GM18873 (cell line): ENCODE measurements around the gene LMF1.

ENCODE experiments used
- ATAC-seq: cut with Tn5 transposase; IDR thresholded peaks from one replicate; pipeline ENCODE4 v1.9.1; 2021; ENCODE audit warnings: mild to moderate bottlenecking, moderate library complexity, moderate number of reproducible peaks; ENCODE audit not compliant: unreplicated experiment, low FRiP score

The LMF1 gene

DNA sequence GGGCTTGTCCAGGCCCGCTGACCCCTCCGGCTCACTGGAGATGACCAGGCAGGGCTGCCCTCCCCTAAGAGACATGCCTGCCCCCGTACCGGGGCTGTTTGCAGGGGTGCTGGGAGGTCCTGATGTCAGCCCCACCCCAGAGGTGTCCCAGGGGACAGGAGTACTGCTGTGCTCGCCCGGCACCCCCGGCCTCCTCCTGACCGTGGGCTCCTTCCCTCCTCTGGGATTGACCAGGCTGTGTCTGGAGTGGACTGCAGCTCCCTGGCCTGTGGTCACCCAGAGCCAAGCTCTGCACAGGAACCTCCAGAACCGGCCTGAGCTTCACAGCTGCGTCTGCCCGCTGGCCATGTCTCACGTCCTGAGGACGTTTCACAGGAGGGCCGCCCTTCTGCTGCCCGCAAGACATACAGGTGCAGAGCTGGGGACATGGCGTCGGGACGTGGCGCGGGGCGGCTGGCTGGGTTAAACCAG is 53.2 kb downstream of the LMF1 start:
- no peak for ATAC-seq

DNA sequence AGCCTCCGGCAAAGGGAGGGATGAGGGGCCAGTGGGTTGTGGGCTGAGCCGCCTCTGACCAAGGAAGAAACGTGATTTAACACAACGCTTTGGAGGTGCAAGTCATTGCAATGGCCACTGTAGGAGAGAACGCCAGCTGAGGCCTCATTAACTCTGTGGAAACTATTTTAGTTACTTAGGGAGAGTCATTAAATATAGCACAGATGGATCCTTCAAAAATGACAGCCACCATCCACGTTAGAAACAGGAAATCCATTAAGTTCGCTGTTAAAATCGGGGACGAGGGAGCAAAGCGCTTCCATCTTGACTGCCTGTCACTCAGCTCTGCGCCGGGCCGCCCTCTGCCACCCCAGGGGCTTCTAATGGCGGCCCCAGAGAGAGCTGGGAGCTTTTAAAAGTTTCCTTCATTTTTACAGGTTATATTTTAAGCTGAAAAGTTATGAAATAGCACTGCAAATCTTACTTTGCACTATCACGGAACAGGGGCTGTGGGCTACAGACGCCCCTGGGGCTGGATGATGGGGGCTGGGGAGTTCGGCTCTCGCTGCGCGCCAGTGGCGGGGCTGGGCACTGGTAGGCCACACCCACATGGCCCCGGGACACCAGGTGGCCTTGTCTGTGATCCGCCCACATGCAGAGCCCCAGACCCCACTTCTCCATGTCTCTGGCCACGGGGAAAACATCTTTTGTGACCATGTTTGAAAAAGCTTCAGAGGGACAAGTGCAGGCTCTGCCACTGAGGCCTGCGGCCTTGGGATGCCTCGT is 54.6 kb downstream of the LMF1 start:
- ATAC-seq: no peak

DNA sequence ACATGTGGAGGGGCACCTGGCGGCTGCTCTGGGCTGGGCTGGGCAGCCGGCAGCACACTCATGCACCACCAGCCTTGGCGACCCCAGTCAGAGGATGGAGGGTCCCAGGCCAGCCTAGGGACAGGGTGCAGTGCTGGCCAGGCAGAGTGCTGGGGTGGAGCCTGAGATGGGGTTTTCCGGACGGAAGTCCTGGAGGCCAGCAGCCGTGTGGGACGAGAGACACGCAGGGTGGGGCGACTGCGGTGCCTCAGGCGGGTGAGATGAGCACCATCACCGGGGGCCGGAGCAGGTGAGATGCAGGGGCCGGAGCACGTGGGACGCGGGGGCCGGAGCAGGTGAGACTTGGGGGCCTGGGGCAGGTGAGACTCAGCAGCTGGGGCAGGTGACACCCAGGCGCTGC is 55.2 kb downstream of the LMF1 start:
- no peak for ATAC-seq

DNA sequence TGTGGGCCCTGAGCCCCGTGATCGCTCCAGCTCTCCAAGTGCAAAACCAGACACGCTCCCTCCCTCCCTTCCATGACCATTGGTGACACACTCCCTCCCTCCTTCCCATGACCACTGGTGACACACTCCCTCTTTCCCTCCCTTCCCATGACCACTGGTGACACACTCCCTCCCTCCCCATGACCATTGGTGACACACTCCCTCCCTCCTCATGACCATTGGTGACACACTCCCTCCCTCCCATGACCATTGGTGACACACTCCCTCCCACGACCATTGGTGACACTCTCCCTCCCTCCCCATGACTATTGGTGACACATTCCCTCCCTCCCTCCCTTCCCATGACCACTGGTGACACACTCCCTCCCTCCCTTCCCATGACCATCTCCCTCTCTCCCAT is 56.3 kb downstream of the LMF1 start:
- ATAC-seq: no peak

DNA sequence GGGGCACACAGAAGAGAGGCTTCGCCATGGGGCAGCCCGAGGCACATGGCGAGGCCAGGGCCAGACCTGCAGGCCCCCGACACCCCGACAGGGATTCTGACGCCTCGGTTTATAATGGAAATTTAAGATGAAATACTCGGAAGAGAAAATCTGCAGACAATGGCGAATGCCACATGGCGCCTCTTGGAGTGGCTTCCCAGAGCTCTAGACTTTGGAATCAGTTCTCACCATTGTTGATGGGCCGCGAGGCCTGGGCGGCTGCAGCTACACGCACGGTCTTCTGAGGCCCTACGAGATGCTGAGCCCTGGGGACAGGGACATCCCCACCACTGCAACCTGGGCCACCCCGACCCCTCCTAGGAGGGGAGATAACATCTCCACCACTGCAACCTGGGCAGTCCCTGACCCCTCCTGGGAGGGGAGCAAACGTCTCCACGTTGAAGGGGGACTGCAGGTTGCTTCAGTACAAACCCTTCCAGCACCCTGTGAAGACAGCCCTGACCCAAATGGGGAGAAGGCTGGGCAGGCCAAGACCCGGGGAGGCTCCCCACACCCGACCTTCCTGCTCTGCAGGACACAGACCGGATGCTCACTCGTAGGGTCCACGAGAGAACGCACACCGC is 56.9 kb downstream of the LMF1 start:
- ATAC-seq: no peak

DNA sequence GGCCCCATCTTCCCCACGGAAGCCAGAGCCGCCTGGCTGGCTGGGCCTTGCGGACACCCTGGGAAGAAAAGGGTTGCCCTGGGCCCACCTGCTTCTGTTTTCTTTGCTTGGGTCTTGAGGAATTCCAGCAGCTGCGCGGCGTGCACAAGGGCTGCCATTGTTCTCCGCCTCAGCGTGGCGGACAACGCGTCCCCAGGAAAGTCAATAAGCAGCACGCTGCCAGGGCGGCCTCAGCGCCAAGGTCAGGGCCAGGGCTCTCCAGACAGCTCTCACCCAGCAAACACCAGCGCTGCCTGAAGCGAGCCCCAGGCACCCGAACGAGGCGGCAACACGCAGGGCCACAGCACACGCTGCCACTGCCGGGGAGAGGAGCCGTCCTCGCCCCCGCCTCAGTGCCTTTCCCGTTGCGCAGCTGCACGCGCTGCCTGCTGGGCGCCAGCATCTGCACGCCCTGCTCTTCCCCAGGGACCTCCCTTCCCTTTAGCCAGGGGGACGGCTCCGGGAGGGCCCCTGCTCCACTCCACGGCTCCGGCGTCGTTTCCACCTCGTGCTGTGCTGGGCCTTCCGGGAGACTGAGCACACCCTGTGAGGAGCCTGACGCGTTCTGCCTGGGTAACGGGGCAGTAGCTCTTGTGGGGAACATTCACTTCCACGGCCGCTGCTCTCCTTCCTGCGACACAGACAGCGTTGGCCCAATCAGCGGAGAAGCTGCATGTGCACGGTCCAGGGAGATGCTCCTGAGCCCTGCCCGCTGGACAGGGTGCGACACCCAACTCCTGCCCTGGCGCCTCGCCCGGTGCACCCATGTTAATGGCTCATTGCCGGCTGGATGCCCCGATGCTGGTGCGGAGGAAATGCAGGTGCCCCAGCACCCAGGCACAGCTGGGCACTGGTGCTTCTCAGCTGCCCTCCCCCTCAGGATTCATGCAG is 57.8 kb downstream of the LMF1 start:
- no peak for ATAC-seq

DNA sequence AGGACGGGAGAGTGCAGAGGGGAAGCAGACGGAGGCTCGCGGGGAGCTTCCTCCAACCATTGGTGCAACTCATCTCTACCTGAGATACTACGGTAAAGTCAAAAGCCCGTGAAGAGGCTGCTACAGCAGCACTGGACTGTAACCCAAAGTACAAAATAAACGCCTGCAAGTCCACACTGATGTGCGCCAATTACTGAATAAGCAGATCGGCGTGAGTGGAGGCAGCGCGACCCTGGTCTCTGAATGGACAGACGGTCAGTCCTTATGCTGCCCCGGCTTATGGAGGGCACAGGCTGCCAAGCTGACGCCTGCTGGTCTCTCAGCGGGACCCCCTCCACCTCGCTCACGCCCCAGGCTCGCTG is 58.5 kb downstream of the LMF1 start:
- no peak for ATAC-seq

DNA sequence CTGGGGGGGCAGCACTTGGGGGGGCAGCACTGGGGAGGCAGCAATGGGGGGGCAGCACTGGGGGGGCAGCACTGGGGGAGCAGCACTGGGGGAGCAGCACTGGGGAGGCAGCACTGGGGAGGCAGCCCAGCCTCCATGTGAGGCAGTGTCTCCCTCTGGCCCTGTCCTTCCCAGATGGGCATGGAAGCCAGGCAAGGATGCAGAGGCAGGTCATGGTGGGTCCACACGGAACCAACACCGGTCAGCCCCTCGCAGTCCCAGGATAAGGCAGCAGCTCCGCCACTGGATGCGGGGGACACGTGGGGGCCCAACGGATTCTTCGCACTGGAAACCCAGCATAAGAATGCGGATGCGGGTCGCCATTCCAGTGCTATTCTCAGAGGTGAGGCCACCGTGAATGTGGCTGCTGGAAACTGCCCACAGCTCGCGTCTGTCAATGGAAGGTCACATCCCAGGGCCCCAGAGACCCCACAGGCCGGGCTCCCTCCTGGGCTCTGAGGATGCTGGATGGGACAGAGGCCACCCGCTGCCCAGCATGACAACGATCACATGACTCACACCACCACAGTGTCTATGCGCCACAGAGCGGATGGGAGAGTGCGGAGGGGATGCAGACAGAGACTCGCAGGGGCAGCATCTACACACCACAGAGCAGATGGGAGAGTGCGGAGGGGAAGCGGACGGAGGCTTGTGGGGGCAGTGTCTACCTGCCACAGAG is 59.0 kb downstream of the LMF1 start:
- no peak for ATAC-seq

DNA sequence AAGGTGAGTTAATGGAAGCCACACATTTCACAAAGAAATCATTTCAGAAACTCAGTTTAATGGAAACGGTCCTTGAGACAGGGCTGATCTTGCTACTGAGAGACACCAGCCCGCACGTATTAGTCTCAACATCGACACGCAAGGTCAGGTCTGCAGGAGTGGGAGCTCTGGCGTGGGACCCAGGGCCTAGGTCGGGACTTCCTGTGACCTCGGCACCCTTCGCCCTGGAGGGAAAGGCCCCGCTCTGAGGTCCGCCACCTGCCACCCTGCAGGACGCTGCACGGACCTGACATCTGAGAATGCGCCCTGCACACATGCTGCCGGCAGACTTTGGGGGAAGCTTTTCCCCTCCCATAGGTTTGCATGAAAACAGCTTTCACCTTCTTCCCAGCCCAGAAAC is 59.7 kb downstream of the LMF1 start:
- no peak for ATAC-seq

DNA sequence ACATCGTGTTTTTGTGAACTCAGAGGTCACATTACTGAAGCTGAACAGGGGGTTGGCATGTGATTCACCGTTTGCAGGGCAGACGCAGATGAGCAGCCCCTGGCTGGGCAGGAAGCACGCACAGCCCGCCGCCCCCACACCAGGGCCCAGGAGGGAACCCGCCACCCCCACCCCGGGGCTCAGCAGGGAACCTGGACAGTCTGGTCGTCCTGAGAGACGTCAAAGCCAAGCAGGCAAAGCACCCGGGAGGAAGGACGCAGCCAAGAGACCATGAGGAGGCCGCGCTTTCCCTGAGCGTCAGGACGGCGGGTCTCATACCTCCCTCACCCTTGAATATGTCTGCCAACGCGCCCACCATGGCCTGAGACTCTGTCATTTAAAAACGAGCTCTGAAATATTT is 60.6 kb downstream of the LMF1 start:
- no peak for ATAC-seq

DNA sequence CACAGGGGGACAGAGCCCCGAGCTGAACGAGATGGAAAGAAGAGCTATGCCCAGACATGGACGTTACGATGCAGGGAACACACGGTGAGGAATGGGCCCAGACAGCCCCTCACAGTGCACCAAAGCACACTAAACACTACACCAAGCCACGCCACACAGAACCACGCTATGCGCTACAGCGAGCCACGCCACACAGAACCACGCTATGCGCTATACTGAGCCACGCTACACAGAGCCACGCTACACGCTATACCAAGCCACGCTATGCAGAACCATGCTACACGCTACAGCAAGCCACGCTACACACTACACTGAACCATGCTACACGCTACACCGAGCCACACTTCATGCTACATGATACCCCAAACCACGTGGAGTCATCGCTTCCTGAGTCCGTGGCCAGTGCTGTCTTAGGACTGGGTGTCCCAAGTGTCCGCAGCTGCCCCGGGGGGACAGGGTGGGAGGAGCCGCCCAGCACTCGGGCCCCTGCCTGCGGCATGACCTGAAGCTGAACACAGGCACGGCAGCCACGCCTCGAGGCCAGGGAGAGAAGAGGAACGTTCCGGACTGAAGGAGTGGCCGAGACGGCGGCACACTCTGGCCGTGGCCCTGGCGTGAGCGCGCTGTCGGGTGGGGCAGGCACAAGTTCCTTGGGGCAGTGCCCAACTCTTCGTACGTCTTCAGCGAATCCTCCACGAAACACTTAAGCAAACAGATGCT is 61.3 kb downstream of the LMF1 start:
- no peak for ATAC-seq

DNA sequence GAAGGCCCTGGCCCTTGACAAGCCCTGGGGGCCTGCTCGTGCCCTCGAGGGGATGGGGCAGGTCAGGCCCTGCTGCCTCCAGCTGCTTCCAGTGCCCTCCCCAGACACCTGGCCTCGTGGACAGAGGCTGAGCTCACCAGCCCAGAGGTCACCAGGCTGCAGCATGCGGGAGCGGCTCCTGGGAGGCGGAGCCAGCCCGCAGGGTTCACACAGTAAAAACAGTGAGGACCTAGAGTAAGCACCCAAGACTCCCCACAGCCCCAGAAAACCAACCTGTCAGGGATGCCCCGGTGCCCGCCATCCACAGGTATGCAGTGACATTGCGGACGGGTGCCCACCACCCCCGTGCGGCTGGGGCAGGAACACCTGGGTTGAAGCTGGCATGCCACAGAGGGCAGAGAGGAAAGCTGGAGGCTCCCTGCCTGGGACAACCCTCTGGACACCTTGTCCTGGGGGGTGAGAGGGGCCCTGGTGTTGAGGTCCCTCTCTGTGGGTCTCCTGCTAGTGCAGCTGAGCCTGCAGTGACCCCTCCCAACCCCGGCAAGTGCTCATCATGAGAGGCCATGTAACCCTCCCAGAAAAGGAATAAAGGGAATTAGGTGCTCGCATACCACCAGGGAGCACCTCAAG is 62.1 kb downstream of the LMF1 start:
- no peak for ATAC-seq

DNA sequence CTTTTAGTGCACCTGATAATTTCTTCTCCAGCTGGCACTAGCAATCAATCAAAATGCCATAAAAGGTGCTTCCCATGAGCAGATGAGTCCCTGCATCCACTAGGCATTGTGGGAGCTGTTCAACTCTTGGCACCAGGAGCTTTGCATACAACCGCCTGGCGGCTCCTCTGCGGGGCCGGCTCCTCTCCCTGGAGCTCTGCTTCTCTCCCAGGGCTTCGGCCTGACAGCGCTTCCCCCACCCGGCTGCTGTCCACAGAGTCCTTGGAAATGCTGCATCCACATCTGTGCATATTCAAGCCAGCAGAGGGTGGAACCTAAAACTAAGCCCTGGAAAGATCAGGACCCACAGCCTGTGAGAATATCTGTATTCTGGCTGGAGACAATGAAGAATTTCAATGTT is 62.9 kb downstream of the LMF1 start:
- no peak for ATAC-seq

DNA sequence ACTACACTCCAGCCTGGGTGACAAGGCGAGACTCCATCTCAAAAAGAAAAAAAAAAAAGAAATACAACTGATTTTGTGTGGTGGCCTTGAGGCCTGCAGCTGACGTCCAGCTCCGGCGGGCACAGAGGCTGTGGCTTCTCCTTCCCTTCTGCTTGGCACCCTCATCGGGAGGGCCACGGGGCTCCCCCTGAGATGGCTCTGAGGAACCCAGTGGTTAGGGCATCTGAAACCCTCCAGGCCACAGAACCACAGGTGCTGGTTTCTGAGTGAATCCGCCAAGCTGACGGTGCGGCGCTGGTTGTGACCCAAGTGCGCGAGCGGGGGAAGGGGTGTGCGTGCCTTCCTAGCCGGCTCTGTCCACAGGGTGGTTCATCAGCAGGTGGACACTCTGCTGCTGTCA is 63.4 kb downstream of the LMF1 start:
- ATAC-seq: no peak

DNA sequence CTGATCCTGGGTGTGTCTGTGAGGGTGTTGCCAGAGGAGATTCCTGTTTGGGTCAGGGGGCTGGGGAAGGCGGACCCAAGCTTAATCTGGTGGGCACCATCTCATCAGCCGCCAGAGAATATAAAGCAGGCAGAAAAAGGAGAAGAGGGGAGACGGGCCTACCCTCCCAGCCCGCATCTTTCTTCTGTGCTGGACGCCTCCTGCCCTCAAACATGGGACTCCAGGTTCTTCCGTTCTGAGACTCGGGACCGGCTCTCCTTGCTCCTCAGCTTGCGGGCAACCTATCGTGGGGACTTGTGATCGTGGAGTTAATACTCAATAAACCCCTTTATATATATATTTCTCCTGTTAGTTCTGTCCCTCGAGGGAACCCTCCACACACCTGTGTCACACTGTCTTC is 64.5 kb downstream of the LMF1 start:
- no peak for ATAC-seq

DNA sequence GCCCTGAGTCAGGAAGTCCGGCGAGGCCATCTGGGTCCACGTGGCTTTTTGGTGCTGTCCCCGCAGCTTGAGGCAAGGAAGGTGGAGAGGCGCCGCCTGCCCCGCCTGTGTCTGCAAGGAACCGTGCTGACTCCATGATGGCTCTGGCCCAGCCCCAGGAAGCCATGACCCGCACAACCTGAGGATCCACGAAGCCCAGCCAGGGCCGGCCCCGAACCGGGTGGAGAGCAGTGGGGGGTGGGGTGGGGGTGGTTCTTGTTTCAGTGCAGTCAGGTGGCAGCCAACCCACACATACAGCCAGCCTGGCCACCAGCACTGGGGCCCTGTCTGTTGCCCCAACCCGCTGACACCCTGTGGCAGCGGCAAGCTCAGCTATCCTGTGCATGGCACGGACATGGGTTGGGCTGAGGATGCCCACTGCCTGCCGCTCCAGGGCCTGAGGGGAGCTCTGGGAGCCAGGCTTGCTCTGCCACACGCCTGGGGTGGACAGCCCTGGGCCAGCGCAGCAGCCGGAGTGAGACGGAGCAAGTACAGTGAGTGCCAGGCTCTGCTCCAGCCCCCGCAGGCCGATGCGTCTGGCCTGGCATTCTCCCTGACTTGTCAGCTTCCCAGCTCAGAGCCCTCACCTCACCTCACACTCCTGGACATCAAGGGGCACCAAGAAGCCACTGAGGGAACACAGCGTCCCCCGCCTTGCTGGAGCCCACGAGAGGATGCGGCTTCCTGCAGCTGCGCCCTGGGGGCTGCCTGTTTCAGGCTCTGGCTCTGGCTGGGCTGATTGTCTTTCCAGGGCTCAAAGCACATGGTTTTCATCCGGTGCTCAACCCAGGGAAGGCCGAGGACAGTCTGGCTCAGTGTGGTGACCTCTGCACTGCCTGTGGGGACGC is 68.8 kb downstream of the LMF1 start:
- no peak for ATAC-seq

DNA sequence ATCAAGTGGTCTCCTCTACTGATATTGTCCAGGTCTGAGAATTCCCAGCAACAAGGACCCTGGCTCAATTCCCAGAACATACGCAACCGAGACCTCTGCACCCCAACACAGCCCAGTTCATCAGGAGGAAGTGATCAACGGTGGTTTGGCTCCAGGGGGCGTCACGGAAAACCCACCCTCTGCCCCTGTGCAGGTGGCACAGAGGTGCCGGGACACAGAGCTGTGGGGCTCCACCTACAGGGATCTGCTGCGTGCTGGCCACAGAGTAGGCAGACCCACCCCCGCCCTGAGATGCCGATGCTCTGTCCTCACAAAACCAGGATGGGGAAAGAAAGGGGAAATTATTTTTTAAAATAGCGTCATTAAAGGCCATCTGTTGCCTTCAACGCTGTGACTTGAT is 69.6 kb downstream of the LMF1 start:
- no peak for ATAC-seq

DNA sequence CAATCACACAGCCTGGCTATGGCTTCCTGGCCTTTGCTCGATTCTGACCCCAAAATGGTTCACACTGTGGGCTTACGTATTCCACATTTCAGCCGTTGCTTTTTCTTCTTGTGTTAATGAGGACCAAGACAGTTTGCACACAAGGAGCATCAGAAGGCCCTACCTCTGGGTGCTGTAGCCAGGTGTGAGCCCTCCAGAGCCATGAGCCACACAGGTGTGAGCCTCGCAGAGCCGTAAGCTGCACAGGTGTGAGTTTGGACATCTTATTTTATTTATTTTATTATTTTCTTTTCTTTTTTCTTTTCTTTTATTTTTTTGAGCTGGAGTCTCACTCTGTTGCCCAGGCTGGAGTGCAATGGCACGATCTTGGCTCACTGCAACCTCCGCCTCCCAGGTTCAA is 70.6 kb downstream of the LMF1 start:
- no peak for ATAC-seq

DNA sequence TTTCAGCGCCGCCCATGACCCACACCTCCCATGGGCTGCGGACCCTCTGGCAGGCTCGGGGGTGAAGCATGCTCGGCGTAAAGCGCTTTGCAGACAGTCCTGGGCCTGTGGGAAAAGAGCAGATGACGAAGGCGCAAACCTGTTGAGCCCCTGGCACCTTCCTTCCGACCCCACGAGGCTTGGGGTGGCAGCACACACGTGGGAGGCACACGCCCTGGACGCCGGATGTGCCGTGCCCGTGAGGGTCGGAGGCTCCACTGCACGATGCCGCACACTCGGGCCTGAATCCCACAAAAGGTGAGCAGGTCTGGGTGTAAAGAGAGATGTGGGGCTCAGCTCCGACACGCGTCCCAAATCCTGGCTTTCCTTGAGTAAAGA is 71.1 kb downstream of the LMF1 start:
- no peak for ATAC-seq
